Measurements from ENCODE around the gene UBE2B. TPM values are rescaled to one million over a fixed set of nuclear protein-coding genes. Genes with fewer than 3 reads are reported as not detected.

UBE2B gene
- total RNA-seq, 1 donor from 2014 or later = 97.8 TPM

DNA sequence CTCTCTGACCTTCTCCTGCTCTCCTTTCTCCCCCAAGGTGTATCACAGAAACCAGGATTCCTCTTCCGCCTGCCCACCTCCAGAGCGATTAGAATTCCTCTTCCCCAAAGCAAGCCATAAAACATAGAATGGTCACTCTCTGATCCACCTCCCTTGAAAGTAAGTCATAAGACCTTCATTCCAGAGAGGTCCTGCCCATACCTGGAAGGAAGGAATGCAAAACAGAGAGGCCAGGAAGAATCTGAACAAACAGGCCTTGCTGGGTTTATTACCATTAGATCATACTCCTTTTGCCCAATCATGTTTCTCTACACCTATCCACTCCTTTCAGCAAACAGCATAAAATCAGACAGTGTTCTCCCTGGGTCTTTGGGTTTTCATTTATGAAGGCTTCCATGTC lies 25.4 kb upstream of the UBE2B start:
- TF ChIP-seq, protein P1, sequence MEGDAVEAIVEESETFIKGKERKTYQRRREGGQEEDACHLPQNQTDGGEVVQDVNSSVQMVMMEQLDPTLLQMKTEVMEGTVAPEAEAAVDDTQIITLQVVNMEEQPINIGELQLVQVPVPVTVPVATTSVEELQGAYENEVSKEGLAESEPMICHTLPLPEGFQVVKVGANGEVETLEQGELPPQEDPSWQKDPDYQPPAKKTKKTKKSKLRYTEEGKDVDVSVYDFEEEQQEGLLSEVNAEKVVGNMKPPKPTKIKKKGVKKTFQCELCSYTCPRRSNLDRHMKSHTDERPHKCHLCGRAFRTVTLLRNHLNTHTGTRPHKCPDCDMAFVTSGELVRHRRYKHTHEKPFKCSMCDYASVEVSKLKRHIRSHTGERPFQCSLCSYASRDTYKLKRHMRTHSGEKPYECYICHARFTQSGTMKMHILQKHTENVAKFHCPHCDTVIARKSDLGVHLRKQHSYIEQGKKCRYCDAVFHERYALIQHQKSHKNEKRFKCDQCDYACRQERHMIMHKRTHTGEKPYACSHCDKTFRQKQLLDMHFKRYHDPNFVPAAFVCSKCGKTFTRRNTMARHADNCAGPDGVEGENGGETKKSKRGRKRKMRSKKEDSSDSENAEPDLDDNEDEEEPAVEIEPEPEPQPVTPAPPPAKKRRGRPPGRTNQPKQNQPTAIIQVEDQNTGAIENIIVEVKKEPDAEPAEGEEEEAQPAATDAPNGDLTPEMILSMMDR (IDR thresholded peaks at IDR 0.05; ENCODE audit: insufficient read depth, low read depth, low read length) = no peak
- no peak for TF ChIP-seq EZH2 (IDR thresholded peaks at IDR 0.05; ENCODE audit: insufficient read depth, low read length)
- FAIRE-seq (no peak), DNase-seq (ENCODE audit: low read depth) (no peak)
- Mint-ChIP-seq H3K36me3 (ENCODE audit: low read depth, unreplicated experiment) (peaks cover 13% of the 10 kb centered on the region), H3K9me3 (ENCODE audit: unreplicated experiment) (no peaks in the 10 kb centered on the region), H3K4me1 (ENCODE audit: low read depth, unreplicated experiment) (no peaks in the 10 kb centered on the region), H3K4me3 (ENCODE audit: unreplicated experiment) (no peak overlapping the region), H3K27ac (ENCODE audit: unreplicated experiment) (no peak overlapping the region), H3K27me3 (ENCODE audit: low read depth, unreplicated experiment) (no peaks in the 10 kb centered on the region)
- Histone ChIP-seq H3K4me3 (ENCODE audit: insufficient read depth, low read depth, low read length) (no peak overlapping the region), H3K36me3 (ENCODE audit: insufficient read depth, low read length) (no peaks in the 10 kb centered on the region), H3K79me2 (ENCODE audit: insufficient read depth, low read length) (no peaks in the 10 kb centered on the region), H2AFZ (ENCODE audit: low read depth, low read length) (no peak overlapping the region), H3K4me2 (ENCODE audit: low read length) (no peak overlapping the region), H3K27me3 (ENCODE audit: insufficient read depth, low read length) (no peaks in the 10 kb centered on the region), H3K4me1 (ENCODE audit: insufficient read depth, low read length) (no peaks in the 10 kb centered on the region), H3K9ac (ENCODE audit: low read length) (no peak overlapping the region), H4K20me1 (ENCODE audit: insufficient read depth, low read length) (no peaks in the 10 kb centered on the region), H3K9me3 (ENCODE audit: insufficient read depth, low read depth, low read length) (no peaks in the 10 kb centered on the region), H3K27ac (ENCODE audit: low read depth, low read length) (no peak overlapping the region)

DNA sequence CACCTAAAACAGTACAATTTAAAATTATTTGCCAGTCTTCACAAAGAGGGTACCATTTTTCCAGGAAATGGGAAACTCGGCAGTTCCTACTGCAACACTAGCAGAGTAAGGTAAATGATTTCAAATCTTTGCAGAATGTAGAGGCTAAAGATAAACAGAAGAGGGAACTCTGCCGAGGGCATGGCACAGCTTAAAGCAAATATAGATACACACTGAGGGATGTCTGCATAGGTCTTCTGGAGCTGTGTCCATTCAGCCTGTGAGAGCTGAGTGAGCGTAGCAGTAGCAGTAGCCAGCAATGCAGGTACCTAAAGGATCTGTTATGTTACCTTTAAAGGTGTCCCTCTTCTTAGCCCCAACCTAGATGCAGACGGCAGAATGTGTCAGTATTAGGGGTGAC lies 21.9 kb upstream of the UBE2B start:
- no peak for DNase-seq (ENCODE audit: low read depth)

DNA sequence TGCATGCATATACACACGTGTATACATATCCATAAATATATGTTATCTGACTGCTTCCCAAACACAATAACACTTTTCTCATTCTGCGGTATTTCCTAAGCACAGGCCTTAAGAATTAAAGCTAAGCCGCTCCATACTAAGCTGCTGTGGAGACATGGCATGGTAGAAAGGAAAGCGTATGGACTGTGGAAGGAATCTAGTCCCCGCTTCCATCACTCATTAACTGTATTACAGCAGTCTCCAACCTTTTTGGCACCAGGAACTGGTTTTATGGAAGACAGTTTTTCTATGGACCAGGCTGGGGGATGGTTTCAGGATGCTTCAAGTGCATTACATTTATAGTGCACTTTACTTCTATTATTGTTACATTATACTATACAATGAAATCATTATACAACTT lies 15.7 kb upstream of the UBE2B start:
- no peak overlapping the region for H3K4me3 Mint-ChIP-seq (ENCODE audit: unreplicated experiment)
- no peaks in the 10 kb centered on the region for H3K4me1 Mint-ChIP-seq (ENCODE audit: low read depth, unreplicated experiment)
- Histone ChIP-seq H3K9me3 (ENCODE audit: insufficient read depth, low read depth, low read length) (no peaks in the 10 kb centered on the region), H3K4me1 (ENCODE audit: insufficient read depth, low read length) (no peaks in the 10 kb centered on the region), H4K20me1 (ENCODE audit: insufficient read depth, low read length) (no peaks in the 10 kb centered on the region), H3K27me3 (ENCODE audit: insufficient read depth, low read length) (no peaks in the 10 kb centered on the region), H3K79me2 (ENCODE audit: insufficient read depth, low read length) (no peaks in the 10 kb centered on the region), H3K4me3 (ENCODE audit: insufficient read depth, low read depth, low read length) (no peak overlapping the region), H3K9ac (ENCODE audit: low read length) (no peak overlapping the region), H3K36me3 (ENCODE audit: insufficient read depth, low read length) (no peaks in the 10 kb centered on the region), H2AFZ (ENCODE audit: low read depth, low read length) (no peak overlapping the region), H3K27ac (ENCODE audit: low read depth, low read length) (no peak overlapping the region), H3K4me2 (ENCODE audit: low read length) (no peak overlapping the region)
- no peak for DNase-seq (ENCODE audit: low read depth)
- no peak overlapping the region for H3K27ac Mint-ChIP-seq (ENCODE audit: unreplicated experiment)
- H3K36me3 Mint-ChIP-seq (ENCODE audit: low read depth, unreplicated experiment) = peaks cover 1% of the 10 kb centered on the region
- H3K9me3 Mint-ChIP-seq (ENCODE audit: unreplicated experiment) = no peaks in the 10 kb centered on the region
- peaks cover 2% of the 10 kb centered on the region for H3K27me3 Mint-ChIP-seq (ENCODE audit: low read depth, unreplicated experiment)
- TF ChIP-seq EZH2 (IDR thresholded peaks at IDR 0.05; ENCODE audit: insufficient read depth, low read length) = no peak
- TF ChIP-seq, protein P1 (IDR thresholded peaks at IDR 0.05; ENCODE audit: insufficient read depth, low read depth, low read length) = no peak
- no peak for FAIRE-seq

More for the DNA sequence above, 21.9 kb upstream of the UBE2B start:
- Histone ChIP-seq H3K27me3 (ENCODE audit: insufficient read depth, low read length) (no peaks in the 10 kb centered on the region), H3K4me1 (ENCODE audit: insufficient read depth, low read length) (no peaks in the 10 kb centered on the region), H3K27ac (ENCODE audit: low read depth, low read length) (no peak overlapping the region), H3K9ac (ENCODE audit: low read length) (no peak overlapping the region), H3K79me2 (ENCODE audit: insufficient read depth, low read length) (no peaks in the 10 kb centered on the region), H3K9me3 (ENCODE audit: insufficient read depth, low read depth, low read length) (no peaks in the 10 kb centered on the region), H4K20me1 (ENCODE audit: insufficient read depth, low read length) (no peaks in the 10 kb centered on the region), H3K4me2 (ENCODE audit: low read length) (no peak overlapping the region), H3K36me3 (ENCODE audit: insufficient read depth, low read length) (no peaks in the 10 kb centered on the region), H3K4me3 (ENCODE audit: insufficient read depth, low read depth, low read length) (no peak overlapping the region), H2AFZ (ENCODE audit: low read depth, low read length) (no peak overlapping the region)
- TF ChIP-seq, protein P1 (IDR thresholded peaks at IDR 0.05; ENCODE audit: insufficient read depth, low read depth, low read length) = no peak
- TF ChIP-seq EZH2 (IDR thresholded peaks at IDR 0.05; ENCODE audit: insufficient read depth, low read length) = no peak
- Mint-ChIP-seq H3K4me3 (ENCODE audit: unreplicated experiment) (no peak overlapping the region), H3K9me3 (ENCODE audit: unreplicated experiment) (no peaks in the 10 kb centered on the region), H3K4me1 (ENCODE audit: low read depth, unreplicated experiment) (no peaks in the 10 kb centered on the region), H3K27ac (ENCODE audit: unreplicated experiment) (no peak overlapping the region), H3K36me3 (ENCODE audit: low read depth, unreplicated experiment) (peaks cover 10% of the 10 kb centered on the region), H3K27me3 (ENCODE audit: low read depth, unreplicated experiment) (peaks cover 2% of the 10 kb centered on the region)
- no peak for FAIRE-seq
